ENCODE results near the gene ARID1B.

ARID1B gene

GRCh38 chr6:156852147-156852857, 75.1 kb downstream of the ARID1B start:
- Histone ChIP-seq H3K79me2 (ENCODE audit: low read length) (peaks cover 83% of the 10 kb centered on the region), H3F3A (ENCODE audit: insufficient read depth, low read length) (peaks cover 33% of the 10 kb centered on the region), H3K9ac (ENCODE audit: low read length) (peak overlapping the region; percentile 39; the same call in 1 of the 2 replicates), H3K4me2 (ENCODE audit: low read depth, low read length) (peak overlapping the region; percentile 79), H3K9me3 (replicated peaks; ENCODE audit: insufficient read depth, low read length) (no peaks in the 10 kb centered on the region), H3K27me3 (replicated peaks; ENCODE audit: insufficient read depth, low read length) (no peaks in the 10 kb centered on the region), H3K27ac (ENCODE audit: low read length) (peak overlapping the region; percentile 86), H2AFZ (ENCODE audit: low read length) (no peak overlapping the region), H3K4me3 (ENCODE audit: low read length) (0 out of 2 replicates have a peak overlapping the region, but pooled peaks have one; percentile 19), H4K20me1 (ENCODE audit: insufficient read depth, low read length) (no peaks in the 10 kb centered on the region), H3K4me1 (ENCODE audit: low read length) (peaks cover 46% of the 10 kb centered on the region), H3K36me3 (replicated peaks; ENCODE audit: insufficient read depth, low read length) (no peaks in the 10 kb centered on the region), H3K9me2 (replicated peaks; ENCODE audit: insufficient read depth, low read length) (no peaks in the 10 kb centered on the region)
- TF ChIP-seq EZH2 (optimal IDR thresholded peaks at IDR 0.05; ENCODE audit: low read depth, low read length) = no peak
- TF ChIP-seq EZH2phosphoT487 (IDR thresholded peaks at IDR 0.05; ENCODE audit: low read length) = no peak
- TF ChIP-seq CTCF (IDR thresholded peaks at IDR 0.05; ENCODE audit: low read length) = no peak
- DNase-seq = peak; percentile 83

- peaks cover 42% of the 10 kb centered on the region for H3K4me1 ChIP-seq (ENCODE audit: low read length)
- no peaks in the 10 kb centered on the region for H3K9me2 ChIP-seq (replicated peaks; ENCODE audit: insufficient read depth, low read length)
- H3K27me3 ChIP-seq (replicated peaks; ENCODE audit: insufficient read depth, low read length) = no peaks in the 10 kb centered on the region
- no peak overlapping the region for H2AFZ ChIP-seq (ENCODE audit: low read length)
- peaks cover 83% of the 10 kb centered on the region for H3K79me2 ChIP-seq (ENCODE audit: low read length)
- peak overlapping the region; percentile 19; the same call in 1 of the 2 replicates for H3K4me3 ChIP-seq (ENCODE audit: low read length)
- H3K36me3 ChIP-seq (replicated peaks; ENCODE audit: insufficient read depth, low read length) = no peaks in the 10 kb centered on the region
- H3K27ac ChIP-seq (ENCODE audit: low read length) = peak overlapping the region; percentile 86
- H3K9ac ChIP-seq (ENCODE audit: low read length) = peak overlapping the region; percentile 39; the same call in 1 of the 2 replicates
- H3K4me2 ChIP-seq (ENCODE audit: low read depth, low read length) = peak overlapping the region; percentile 79
- no peak for TF ChIP-seq EZH2 (optimal IDR thresholded peaks at IDR 0.05; ENCODE audit: low read depth, low read length)
- peaks cover 33% of the 10 kb centered on the region for H3F3A ChIP-seq (ENCODE audit: insufficient read depth, low read length)
- no peaks in the 10 kb centered on the region for H4K20me1 ChIP-seq (ENCODE audit: insufficient read depth, low read length)
- DNase-seq = no peak
- H3K9me3 ChIP-seq (replicated peaks; ENCODE audit: insufficient read depth, low read length) = no peaks in the 10 kb centered on the region
Observed at GRCh38 chr6:156852858-156853216, 75.7 kb downstream of the ARID1B start.

GRCh38 chr6:156853733-156854132, 76.6 kb downstream of the ARID1B start:
- peak overlapping the region; percentile 86; the same call in 1 of the 2 replicates for H3K27ac ChIP-seq (ENCODE audit: low read length)
- no peak for DNase-seq
- peaks cover 33% of the 10 kb centered on the region for H3F3A ChIP-seq (ENCODE audit: insufficient read depth, low read length)
- no peaks in the 10 kb centered on the region for H3K9me2 ChIP-seq (replicated peaks; ENCODE audit: insufficient read depth, low read length)
- H3K9ac ChIP-seq (ENCODE audit: low read length) = no peak overlapping the region; the same call in 1 of the 2 replicates
- no peak overlapping the region for H2AFZ ChIP-seq (ENCODE audit: low read length)
- H3K4me3 ChIP-seq (ENCODE audit: low read length) = no peak overlapping the region
- no peaks in the 10 kb centered on the region for H3K27me3 ChIP-seq (replicated peaks; ENCODE audit: insufficient read depth, low read length)
- peaks cover 34% of the 10 kb centered on the region for H3K4me1 ChIP-seq (ENCODE audit: low read length)
- no peak for TF ChIP-seq EZH2phosphoT487 (IDR thresholded peaks at IDR 0.05; ENCODE audit: low read length)
- TF ChIP-seq CTCF (IDR thresholded peaks at IDR 0.05; ENCODE audit: low read length) = no peak
- TF ChIP-seq EZH2 (optimal IDR thresholded peaks at IDR 0.05; ENCODE audit: low read depth, low read length) = no peak
- H3K36me3 ChIP-seq (replicated peaks; ENCODE audit: insufficient read depth, low read length) = no peaks in the 10 kb centered on the region
- H3K9me3 ChIP-seq (replicated peaks; ENCODE audit: insufficient read depth, low read length) = no peaks in the 10 kb centered on the region
- H4K20me1 ChIP-seq (ENCODE audit: insufficient read depth, low read length) = no peaks in the 10 kb centered on the region
- H3K79me2 ChIP-seq (ENCODE audit: low read length) = peaks cover 83% of the 10 kb centered on the region
- peak overlapping the region; percentile 79; the same call in 1 of the 2 replicates for H3K4me2 ChIP-seq (ENCODE audit: low read depth, low read length)

Data from MM.1S (cell line).